Measurements from ENCODE around the gene PHF11.
"Not testable (repeated sequence)": the region's sequence is repeated elsewhere in the genome, so short reads cannot be mapped to it uniquely, and the experiment has no call there.

Gene PHF11

DNA sequence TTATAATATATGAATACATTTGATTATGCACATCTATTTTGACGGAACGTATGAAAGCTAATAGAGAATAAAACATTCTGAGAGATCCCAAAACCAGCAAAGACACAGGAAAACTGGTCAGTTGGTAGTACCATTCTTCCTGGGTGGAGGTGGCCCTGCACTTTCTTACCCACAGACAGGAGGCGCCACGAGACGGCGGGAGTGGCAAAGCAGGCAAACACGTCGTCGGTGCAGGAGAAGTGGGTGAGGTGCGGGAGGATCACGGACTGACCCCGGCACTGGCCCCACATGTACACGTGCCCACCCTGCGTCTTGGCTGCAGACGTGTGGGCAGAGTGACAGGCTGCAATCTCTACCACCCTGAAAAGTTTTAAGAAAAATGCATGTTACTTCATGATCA, 53.5 kb downstream of the PHF11 start:
- no peak for DNase-seq

DNA sequence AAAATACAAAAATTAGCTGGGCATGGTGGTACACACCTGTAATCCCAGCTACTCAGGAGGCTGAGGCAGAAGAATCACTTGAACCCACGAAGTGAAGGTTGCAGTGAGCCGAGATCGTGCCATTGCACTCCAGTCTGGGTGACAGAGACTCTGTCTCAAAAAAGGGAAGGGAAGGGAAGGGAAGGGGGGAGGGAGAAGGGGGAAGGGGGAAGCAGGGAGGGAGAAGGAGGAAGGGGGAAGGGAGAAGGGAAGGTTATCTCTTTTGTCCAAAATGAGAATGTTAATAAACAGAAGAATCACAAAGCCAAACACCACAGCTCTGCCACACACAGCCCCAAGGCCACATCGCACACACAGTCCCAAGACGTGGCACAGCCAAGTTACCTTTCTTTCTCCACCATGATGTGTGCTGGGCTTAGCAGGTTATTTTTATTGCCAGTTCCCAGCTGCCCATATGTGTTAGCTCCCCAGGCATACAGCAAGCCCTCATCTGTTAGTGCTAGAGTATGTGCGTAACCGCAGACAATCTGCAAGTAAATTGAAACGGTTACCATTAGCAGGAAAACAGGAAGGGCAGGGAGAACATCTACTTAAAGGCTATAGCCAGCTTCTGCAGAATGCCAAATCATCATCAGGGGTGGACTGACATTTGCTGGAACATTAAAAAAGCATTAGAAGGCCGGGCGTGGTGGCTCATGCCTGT, 55.3 kb downstream of the PHF11 start:
- DNase-seq = no peak

DNA sequence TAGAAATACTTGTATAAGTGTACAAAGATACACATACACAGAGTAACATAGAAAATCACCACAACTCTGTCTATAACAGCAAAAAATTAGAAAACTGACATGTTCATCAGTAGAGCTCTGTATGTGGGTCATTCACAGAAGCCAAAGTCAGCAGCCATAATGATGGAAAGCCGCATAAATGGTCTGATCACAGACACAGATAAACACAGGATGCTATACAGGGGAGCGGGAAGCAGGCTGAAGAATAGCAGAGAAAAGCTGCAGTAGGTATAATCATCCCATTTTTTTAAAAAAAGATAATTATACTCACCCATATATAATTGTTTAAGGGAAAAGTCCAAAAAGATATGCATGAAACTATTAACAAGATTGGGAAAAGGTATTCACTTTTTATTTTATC, 58.1 kb downstream of the PHF11 start:
- no peak for DNase-seq

DNA sequence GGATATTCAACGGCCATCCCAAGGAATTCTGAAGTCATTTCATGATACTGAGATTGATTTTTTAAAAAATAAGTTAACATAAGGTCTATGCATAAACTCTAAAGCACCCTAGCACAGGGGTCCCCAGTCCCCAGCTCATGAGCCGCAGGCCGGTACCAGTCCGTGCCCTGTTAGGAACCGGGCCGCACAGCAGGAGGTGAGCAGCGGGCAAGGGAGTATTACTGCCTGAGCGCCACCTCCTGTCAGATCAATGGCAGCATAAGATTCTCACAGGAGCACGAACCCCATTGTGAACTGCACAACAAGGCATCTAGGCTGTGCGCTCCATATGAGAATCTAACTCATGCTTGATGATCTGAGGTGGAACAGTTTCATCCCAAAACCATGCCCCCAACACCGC, 58.6 kb downstream of the PHF11 start:
- DNase-seq = no peak

DNA sequence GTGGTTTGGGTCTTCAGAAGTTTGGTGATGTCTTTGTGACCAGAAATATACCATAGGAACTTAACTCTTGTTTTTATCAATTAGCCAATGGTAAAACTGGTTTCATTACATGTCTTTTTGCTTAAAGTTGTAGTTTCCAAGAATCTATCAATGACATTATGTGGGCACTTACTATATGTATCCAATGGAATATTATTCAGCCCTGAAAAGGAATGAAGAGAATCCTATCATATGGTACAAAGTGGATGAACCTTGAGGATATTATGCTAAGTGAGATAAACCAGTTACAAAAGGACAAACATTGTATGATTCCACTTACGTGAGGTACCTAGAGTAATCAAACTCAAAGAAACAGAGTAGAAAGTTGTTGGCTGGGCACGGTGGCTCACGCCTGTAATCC, 63.3 kb downstream of the PHF11 start:
- no peak for DNase-seq

DNA sequence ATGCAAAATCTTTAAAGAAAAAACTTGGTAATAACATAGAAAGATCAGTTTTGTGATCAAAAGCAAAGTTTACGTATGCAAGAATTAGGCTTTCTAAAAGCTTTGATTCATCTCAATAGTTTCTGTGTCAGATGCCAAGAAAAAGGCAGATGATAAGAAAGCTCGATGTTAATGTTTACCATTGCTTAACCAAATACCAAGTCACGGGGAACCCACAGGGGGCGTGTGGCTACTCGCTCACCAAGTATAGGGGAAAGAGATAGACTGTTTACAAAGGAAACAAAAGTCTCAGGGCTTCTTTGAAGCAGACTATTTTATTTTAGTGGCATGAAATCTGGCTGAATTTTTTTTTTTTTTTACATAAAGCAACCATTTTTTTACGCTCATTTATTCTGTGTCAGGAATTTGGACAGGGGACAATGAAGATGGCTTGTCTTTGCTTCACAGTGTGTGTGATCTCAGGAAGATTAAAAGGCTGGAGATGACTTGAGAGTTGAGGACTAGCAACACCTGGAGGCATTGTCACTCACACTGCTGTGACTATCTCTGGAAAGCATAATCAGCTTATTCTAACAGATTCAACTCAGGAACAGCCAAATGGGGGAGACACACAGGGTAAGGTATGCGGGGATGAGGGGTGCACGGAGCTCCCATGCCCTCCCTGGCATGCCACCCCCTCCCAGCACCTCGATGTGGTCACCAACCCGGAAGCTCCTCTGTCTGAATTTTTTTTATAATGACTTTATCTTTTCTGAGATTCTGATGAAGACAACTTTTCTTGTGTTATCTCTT, 64.7 kb downstream of the PHF11 start:
- DNase-seq = peak; percentile 46

DNA sequence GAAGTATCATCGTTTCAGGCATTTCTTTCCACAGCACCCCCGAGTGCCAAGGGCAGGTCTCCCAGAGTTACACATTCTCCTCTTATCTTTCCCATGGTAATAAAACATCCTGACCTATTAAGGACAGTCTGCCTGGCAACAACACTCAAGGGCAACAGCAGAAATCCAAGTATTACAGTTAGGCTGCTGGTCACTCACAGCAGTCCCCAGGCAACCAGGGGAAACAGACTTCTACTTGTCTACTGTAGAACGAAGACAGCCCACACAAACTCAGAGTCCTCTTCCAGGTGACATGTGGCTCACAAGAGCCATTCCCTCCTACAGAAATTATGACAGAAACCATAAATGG, 65.3 kb downstream of the PHF11 start:
- DNase-seq = peak; percentile 1

DNA sequence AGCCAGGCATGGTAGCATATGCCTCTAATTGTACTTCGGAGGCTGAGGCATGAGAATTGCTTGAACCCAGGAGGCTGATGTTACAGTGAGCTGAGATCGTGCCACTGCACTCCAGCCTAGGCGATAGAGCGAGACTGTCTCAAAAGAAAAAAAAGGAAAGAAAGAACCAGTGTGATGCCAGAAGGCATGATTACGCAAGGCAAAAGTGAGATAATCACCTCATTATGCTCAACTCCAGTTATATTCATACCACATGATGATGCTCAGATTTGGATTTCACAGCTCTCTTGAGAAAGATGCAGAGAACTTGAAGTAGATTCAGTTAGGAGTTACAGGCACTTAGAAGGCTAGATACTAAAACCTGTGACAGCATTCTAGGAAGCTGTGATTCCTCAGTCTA, 67.8 kb downstream of the PHF11 start:
- DNase-seq = no peak

DNA sequence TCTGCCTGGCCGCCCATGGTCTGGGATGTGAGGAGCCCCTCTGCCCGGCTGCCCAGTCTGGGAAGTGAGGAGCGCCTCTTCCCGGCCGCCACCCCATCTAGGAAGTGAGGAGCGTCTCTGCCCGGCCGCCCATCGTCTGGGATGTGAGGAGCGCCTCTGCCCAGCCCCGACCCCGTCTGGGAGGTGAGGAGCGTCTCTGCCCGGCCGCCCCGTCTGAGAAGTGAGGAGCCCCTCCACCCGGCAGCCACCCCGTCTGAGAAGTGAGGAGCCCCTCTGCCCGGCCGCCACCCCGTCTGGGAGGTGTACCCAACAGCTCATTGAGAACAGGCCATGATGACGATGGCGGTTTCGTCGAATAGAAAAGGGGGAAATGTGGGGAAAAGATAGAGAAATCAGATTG, 69.7 kb downstream of the PHF11 start:
- not testable (repeated sequence) for DNase-seq

DNA sequence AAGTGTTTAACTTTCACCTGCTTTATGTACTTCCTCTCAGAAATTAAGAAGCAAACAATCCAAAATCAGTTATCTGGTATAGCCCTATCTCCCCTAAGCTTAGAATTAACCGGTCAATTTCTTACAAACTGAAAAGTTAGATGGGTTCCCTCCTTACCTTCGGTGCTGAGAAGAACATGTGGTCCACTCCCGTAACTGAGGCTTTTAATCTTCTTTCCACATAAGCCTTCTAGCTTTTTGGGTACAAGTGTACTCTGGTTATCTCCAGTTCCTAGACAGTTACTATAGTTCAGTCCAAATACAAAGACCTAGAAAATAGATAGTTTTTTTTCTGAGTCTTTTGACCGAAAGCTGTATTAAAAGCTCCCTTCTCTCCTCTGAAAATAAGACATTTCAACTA, 70.7 kb downstream of the PHF11 start:
- DNase-seq = no peak

DNA sequence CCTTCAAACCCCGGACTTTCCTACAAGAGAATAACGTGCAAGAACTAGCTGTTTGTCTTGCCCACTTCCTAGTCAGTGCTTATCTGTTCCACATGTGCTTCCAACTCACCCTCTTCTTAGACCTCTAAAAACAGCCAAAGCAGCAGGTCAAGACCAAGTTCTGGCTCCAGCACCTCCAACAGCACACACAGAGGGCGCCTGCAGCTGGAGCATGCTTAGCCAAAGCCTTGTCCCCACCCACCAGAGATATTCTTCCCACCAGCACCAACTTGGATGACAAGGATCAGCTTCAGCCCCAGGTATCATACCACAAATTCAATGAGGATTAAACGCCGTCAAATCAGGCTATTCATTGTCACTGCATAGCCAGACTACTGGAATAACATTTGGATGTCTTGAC, 71.7 kb downstream of the PHF11 start:
- DNase-seq = no peak

DNA sequence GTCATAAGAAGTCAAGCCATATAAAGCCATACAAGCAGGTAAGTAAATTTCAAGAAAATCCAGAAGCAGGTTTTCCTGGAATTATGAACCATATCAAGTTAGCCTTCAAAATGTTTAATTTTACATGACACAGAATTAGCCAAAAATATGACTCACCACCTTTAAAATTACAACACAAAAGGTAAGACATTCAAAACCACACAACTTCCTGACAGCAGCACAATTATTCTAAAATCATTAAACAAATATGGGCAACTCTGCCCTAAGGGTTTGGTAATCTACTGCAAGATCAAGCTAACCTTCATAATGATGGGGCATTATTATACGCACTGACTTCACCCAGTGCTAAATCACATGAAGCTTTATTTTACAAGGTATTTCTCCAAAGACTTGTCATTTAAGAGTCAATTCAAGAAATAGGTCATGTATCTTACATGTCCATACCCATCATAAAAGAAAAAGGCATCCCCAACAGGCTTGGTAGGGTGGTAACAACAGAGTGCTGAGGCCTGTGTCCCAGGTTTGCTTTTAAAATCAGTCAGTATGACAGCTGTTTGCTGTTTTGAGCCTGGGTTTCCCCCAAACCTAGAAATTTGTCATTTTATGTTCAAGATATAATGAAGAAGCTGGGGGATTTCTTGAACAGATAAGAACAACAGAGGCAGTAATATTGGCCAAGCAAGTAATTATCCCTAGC, 74.4 kb downstream of the PHF11 start:
- DNase-seq = no peak

DNA sequence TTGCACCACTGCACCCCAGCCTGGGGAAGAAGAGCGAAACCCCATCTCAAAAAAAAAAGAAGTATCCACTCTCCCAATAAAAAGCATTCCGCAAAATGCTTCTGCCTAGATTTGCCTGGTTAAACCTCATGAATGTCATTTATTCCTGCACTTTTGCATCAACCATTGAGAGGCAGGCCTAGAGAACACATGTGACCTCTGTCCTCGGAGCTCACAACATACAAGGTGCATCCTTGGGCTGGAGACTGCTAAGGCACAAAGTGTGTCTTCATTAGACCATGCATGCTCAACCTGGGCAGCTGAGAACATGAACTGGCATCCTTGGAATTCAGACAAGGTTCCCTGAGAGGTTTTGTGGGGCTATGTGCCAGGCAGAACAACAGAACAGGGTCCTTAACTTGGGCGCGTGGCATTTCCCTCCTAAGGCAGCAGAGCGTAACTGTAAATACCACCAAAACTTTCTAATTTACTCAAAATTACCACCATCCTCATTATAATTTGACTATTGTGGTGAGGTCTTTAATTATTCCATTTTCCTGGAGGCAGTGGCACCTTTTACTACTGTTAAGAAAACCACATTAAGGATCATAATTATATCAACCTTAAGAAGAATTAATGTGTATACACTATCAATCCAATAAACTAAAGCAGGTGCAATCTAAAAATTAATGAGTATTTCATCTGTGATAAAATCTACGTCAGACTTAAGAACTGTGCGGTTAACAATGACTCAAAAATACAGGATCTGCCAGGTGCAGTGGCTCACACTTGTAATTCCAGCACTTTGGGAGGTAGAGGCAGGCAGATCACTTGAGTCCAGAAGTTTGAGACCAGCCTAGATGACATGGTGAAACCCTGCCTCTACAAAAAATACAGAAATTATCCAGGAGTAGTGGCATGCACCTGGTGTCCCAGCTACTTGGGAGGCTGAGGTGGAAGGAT, 75.8 kb downstream of the PHF11 start:
- DNase-seq = no peak

Data from fibroblast of skin of back (primary cell).